Mesenchymal stem cell (in vitro differentiated cells and primary cell): Measurements from ENCODE around the gene CAND2.
"Not testable (repeated sequence)": the region's sequence is repeated elsewhere in the genome, so short reads cannot be mapped to it uniquely, and the experiment has no call there.

Source experiments
- DNase-seq: peaks from one replicate; pipeline ENCODE4 v3.0.0-alpha.2; 2013
- H2AFZ ChIP-seq: one replicate; pipeline ENCODE4 v1.6.1; 2013; ENCODE audit warnings: low read depth, mild to moderate bottlenecking, control low read depth, inconsistent platforms, low read length, moderate library complexity
- H2AK5ac ChIP-seq: 2 replicates; pipeline ENCODE4 v1.6.1; 2013; ENCODE audit warnings: low read length, moderate library complexity, mild to moderate bottlenecking, inconsistent platforms; ENCODE audit not compliant: severe bottlenecking
- H2BK120ac ChIP-seq: one replicate; pipeline ENCODE4 v1.6.1; 2013; ENCODE audit warnings: low read depth, mild to moderate bottlenecking, inconsistent platforms, low read length, moderate library complexity
- H2BK12ac ChIP-seq, 2 experiments: one replicate each; pipeline ENCODE4 v1.6.1; 2013; ENCODE audit warnings: inconsistent platforms in 2 of 2, low read length in 2 of 2, mild to moderate bottlenecking in 2 of 2, moderate library complexity in 2 of 2, control low read depth in 1 of 2
- H2BK15ac ChIP-seq: one replicate; pipeline ENCODE4 v1.6.1; 2013; ENCODE audit warnings: mild to moderate bottlenecking, low read depth, inconsistent platforms; ENCODE audit not compliant: poor library complexity, severe bottlenecking
- H2BK5ac ChIP-seq: 2 replicates; pipeline ENCODE4 v1.6.1; 2013; ENCODE audit warnings: low read depth, mild to moderate bottlenecking, low read length, control low read depth, inconsistent platforms; ENCODE audit not compliant: poor library complexity, severe bottlenecking
- H3K14ac ChIP-seq, 2 experiments: one replicate each; pipeline ENCODE4 v1.6.1; 2013; ENCODE audit warnings: inconsistent platforms in 2 of 2, low read length in 2 of 2, control low read depth in 1 of 2, mild to moderate bottlenecking in 1 of 2, moderate library complexity in 1 of 2
- H3K18ac ChIP-seq, 2 experiments: one replicate each; pipeline ENCODE4 v1.6.1; 2013; ENCODE audit warnings: inconsistent platforms in 2 of 2, low read length in 2 of 2, control low read depth in 1 of 2, low read depth in 1 of 2, mild to moderate bottlenecking in 1 of 2
- H3K23ac ChIP-seq, 2 experiments: one replicate each; pipeline ENCODE4 v1.6.1; 2013; ENCODE audit warnings: inconsistent platforms in 2 of 2, low read length in 2 of 2, mild to moderate bottlenecking in 2 of 2, moderate library complexity in 2 of 2, control low read depth in 1 of 2
- H3K27ac ChIP-seq: 2 replicates; pipeline ENCODE4 v1.5.1; 2013; ENCODE audit warnings: mild to moderate bottlenecking, moderate library complexity, low read length, control low read depth, inconsistent platforms; ENCODE audit not compliant: poor library complexity, severe bottlenecking
- H3K27me3 ChIP-seq, 2 experiments: 2 replicates each; pipeline versions ENCODE4 v1.6.1 to v1.7.0; 2013; ENCODE audit warnings: low read length in 2 of 2, mild to moderate bottlenecking in 2 of 2, moderate library complexity in 2 of 2, control low read depth in 1 of 2, inconsistent platforms in 1 of 2; ENCODE audit not compliant: control insufficient read depth in 1 of 2, insufficient read depth in 1 of 2
- H3K36me3 ChIP-seq, 2 experiments: 2 replicates each; pipeline versions ENCODE4 v1.6.1 to v1.7.0; 2013; ENCODE audit warnings: low read length in 2 of 2, control low read depth in 1 of 2, inconsistent platforms in 1 of 2, low read depth in 1 of 2, mild to moderate bottlenecking in 1 of 2; ENCODE audit not compliant: insufficient read depth in 2 of 2, control insufficient read depth in 1 of 2
- H3K4ac ChIP-seq, 2 experiments: one replicate each; pipeline ENCODE4 v1.6.1; 2013; ENCODE audit warnings: inconsistent platforms in 2 of 2, low read length in 2 of 2, mild to moderate bottlenecking in 2 of 2, moderate library complexity in 2 of 2, control low read depth in 1 of 2, low read depth in 1 of 2
- H3K4me1 ChIP-seq: 2 replicates; pipeline ENCODE4 v1.6.1; 2013; ENCODE audit warnings: low read depth, low read length, control low read depth; ENCODE audit not compliant: control insufficient read depth, insufficient read depth
- H3K4me2 ChIP-seq: 2 replicates; pipeline ENCODE4 v1.6.1; 2013; ENCODE audit warnings: low read length, mild to moderate bottlenecking, inconsistent platforms; ENCODE audit not compliant: poor library complexity, severe bottlenecking
- H3K4me3 ChIP-seq, 2 experiments: 2 replicates each; pipeline versions ENCODE4 v1.5.1 to v1.7.0; 2013; ENCODE audit warnings: low read length in 2 of 2, mild to moderate bottlenecking in 2 of 2, control low read depth in 1 of 2, low read depth in 1 of 2; ENCODE audit not compliant: insufficient read depth in 1 of 2
- H3K79me1 ChIP-seq: replicated peaks from 2 replicates; pipeline ENCODE4 v1.6.1; 2013; ENCODE audit warnings: mild to moderate bottlenecking, control low read depth, low read length, inconsistent platforms; ENCODE audit not compliant: poor library complexity, severe bottlenecking
- H3K9ac ChIP-seq: 2 replicates; pipeline ENCODE4 v1.7.0; 2013; ENCODE audit warnings: mild to moderate bottlenecking, low read length, moderate library complexity
- H3K9me3 ChIP-seq: 2 replicates; pipeline ENCODE4 v1.7.0; 2013; ENCODE audit warnings: mild to moderate bottlenecking, low read length; ENCODE audit not compliant: control insufficient read depth
- H4K8ac ChIP-seq: one replicate; pipeline ENCODE4 v1.6.1; 2013; ENCODE audit warnings: inconsistent platforms, mild to moderate bottlenecking, low read length, moderate library complexity
- H4K91ac ChIP-seq: one replicate; pipeline ENCODE4 v1.6.1; 2013; ENCODE audit warnings: mild to moderate bottlenecking, low read length, inconsistent platforms
- WGBS: methylation state at CpG from one replicate; pipeline ENCODE4 v1.1.7; 2013; ENCODE audit warnings: mixed read lengths; 5-methylcytosine and 5-hydroxymethylcytosine counted together

CAND2 gene

GRCh38 chr3:12780751-12781150 is 15.7 kb upstream of the CAND2 start:
- H3K4me1 ChIP-seq, result no peaks in the 10 kb centered on the region
- H3K36me3 ChIP-seq, result no peaks in the 10 kb centered on the region
- no peak overlapping the region for H3K4ac ChIP-seq
- H2BK12ac ChIP-seq, result no peak overlapping the region
- no peaks in the 10 kb centered on the region for H3K79me1 ChIP-seq
- H3K18ac ChIP-seq, result no peak overlapping the region
- no peak overlapping the region for H2AFZ ChIP-seq
- no peak overlapping the region for H3K14ac ChIP-seq
- no peak overlapping the region for H2BK15ac ChIP-seq
- no peak overlapping the region for H3K4me2 ChIP-seq
- peaks cover 4 to 48% of the 10 kb centered on the region in 2 experiments for H3K27me3 ChIP-seq
- peak overlapping the region; percentile 40 for H3K27ac ChIP-seq
- H4K8ac ChIP-seq, result no peak overlapping the region
- no peak for DNase-seq
- no peak overlapping the region for H3K4me3 ChIP-seq
- no peak overlapping the region for H2AK5ac ChIP-seq
- no peak overlapping the region for H3K23ac ChIP-seq
- WGBS, result 61% methylated on average over 4 of the region's 4 CpGs
- H3K9ac ChIP-seq, result no peak overlapping the region
- no peak overlapping the region for H2BK5ac ChIP-seq
- no peak overlapping the region for H4K91ac ChIP-seq
- peaks cover 8% of the 10 kb centered on the region for H3K9me3 ChIP-seq
- H2BK120ac ChIP-seq, result no peak overlapping the region

- Histone ChIP-seq H3K79me1 (no peaks in the 10 kb centered on the region), H3K4me2 (no peak overlapping the region), H3K4me3 (no peak overlapping the region), H2AFZ (no peak overlapping the region), H3K4me1 (no peaks in the 10 kb centered on the region), H3K4ac (no peak overlapping the region), H3K27ac (no peak overlapping the region), H3K9ac (no peak overlapping the region), H2BK5ac (no peak overlapping the region), H2BK15ac (no peak overlapping the region), H3K14ac (no peak overlapping the region), H3K23ac (no peak overlapping the region), H3K18ac (no peak overlapping the region), H3K27me3 (peaks cover 4 to 44% of the 10 kb centered on the region in 2 experiments), H2AK5ac (no peak overlapping the region), H4K8ac (no peak overlapping the region), H3K36me3 (no peaks in the 10 kb centered on the region), H2BK12ac (no peak overlapping the region), H2BK120ac (no peak overlapping the region), H4K91ac (no peak overlapping the region), H3K9me3 (no peaks in the 10 kb centered on the region)
- DNase-seq, result peak; percentile 66
- WGBS, result 60% methylated on average over 4 of the region's 6 CpGs
Measured at GRCh38 chr3:12782172-12782815, 14.2 kb upstream of the CAND2 start.

GRCh38 chr3:12785096-12785495 is 11.4 kb upstream of the CAND2 start:
- Histone ChIP-seq H4K8ac (no peak overlapping the region), H3K4ac (no peak overlapping the region), H4K91ac (no peak overlapping the region), H2BK120ac (no peak overlapping the region), H3K27ac (no peak overlapping the region), H2BK12ac (no peak overlapping the region), H2BK5ac (no peak overlapping the region), H2AFZ (no peak overlapping the region), H3K27me3 (peaks cover 4 to 43% of the 10 kb centered on the region in 2 experiments), H3K4me3 (no peak overlapping the region), H3K79me1 (no peaks in the 10 kb centered on the region), H3K14ac (no peak overlapping the region), H3K4me1 (peaks cover 2% of the 10 kb centered on the region), H3K9ac (no peak overlapping the region), H2BK15ac (no peak overlapping the region), H3K18ac (no peak overlapping the region), H3K4me2 (no peak overlapping the region), H3K9me3 (no peaks in the 10 kb centered on the region), H2AK5ac (no peak overlapping the region), H3K23ac (no peak overlapping the region), H3K36me3 (no peaks in the 10 kb centered on the region)
- no peak for DNase-seq
- WGBS, result 51% methylated on average over 4 of the region's 4 CpGs

- not testable (repeated sequence) for H2AFZ ChIP-seq, H3K4me1 ChIP-seq, H3K18ac ChIP-seq, H3K79me1 ChIP-seq, H3K9me3 ChIP-seq, H3K4ac ChIP-seq, H3K36me3 ChIP-seq, H2BK120ac ChIP-seq, H3K4me2 ChIP-seq, H3K9ac ChIP-seq, H2BK12ac ChIP-seq, H2AK5ac ChIP-seq, H3K14ac ChIP-seq, H2BK15ac ChIP-seq, H3K4me3 ChIP-seq, H4K91ac ChIP-seq, H2BK5ac ChIP-seq, H3K27ac ChIP-seq, H3K23ac ChIP-seq, H4K8ac ChIP-seq
- WGBS, result 21% methylated on average over 9 of the region's 9 CpGs
- DNase-seq, result peak; percentile 61
- H3K27me3 ChIP-seq, result peaks cover 4 to 37% of the 10 kb centered on the region in 2 experiments
Measured at GRCh38 chr3:12787346-12787745, 9.1 kb upstream of the CAND2 start.
